Adrenal gland (tissue), 5 donors: Measurements from ENCODE around the gene KRT14.

Experiments
- CTCF ChIP-seq, 6 experiments: fragments of 450-650 bp in 4 of 6; fragments of 200-600 bp in 2 of 6; sonication (generic) in 1 of 6; IDR thresholded peaks; 1 replicate in 5 of 6; 2 replicates in 1 of 6; pipeline versions ENCODE4 v1.5.1 to v1.8.0; 2016 to 2021; ENCODE audit warnings: antibody characterized with exemption in 6 of 6, mild to moderate bottlenecking in 2 of 6, moderate library complexity in 1 of 6
- POLR2A ChIP-seq, 2 donors: fragments of 450-650 bp; IDR thresholded peaks; one replicate each; pipeline ENCODE4 v1.6.1; 2017; ENCODE audit warnings: antibody characterized with exemption in 2 of 2, mild to moderate bottlenecking in 2 of 2, moderate library complexity in 1 of 2
- donor health status: DM: no; HTN: no; CAD: no.

GRCh38 chr17:41544491-41544892, 42.2 kb downstream of the KRT14 start:
- TF ChIP-seq CTCF (IDR thresholded peaks at IDR 0.05) (no peak), POLR2A (IDR thresholded peaks at IDR 0.05) (no peak)
